HEK293T (cell line): Measurements from ENCODE around the gene LRP1B.

Source experiments
- CTCF ChIA-PET: fragments of 350-600 bp; formaldehyde crosslinking; extraction: SDS; loops from one replicate; lab custom pipeline; 2021; ENCODE audit warnings: antibody characterized with exemption, inconsistent platforms; lab: Yijun Ruan, JAX
- POLR2A ChIA-PET: fragments of 350-600 bp; formaldehyde crosslinking; extraction: SDS; loops from one replicate; lab custom pipeline; 2020; ENCODE audit warnings: antibody characterized with exemption, inconsistent platforms; lab: Yijun Ruan, JAX
- DNase-seq: peaks from one replicate; pipeline ENCODE4 v3.0.0; 2012; ENCODE audit warnings: mixed read lengths; ENCODE audit errors: extremely low spot score
- ARNT ChIP-seq: fragments of 450-650 bp; IDR thresholded peaks from 2 replicates; pipeline ENCODE4 v1.6.1; 2017; ENCODE audit warnings: mild to moderate bottlenecking
- BHLHE40 ChIP-seq: fragments of 450-650 bp; IDR thresholded peaks from 2 replicates; pipeline ENCODE4 v1.6.1; 2016; ENCODE audit warnings: mild to moderate bottlenecking, moderate library complexity, borderline replicate concordance
- CTBP1 ChIP-seq: fragments of 450-650 bp; IDR thresholded peaks from 2 replicates; pipeline ENCODE4 v1.6.1; 2016; ENCODE audit warnings: borderline replicate concordance
- ELF4 ChIP-seq: fragments of 450-650 bp; IDR thresholded peaks from 2 replicates; pipeline ENCODE4 v1.6.1; 2017; ENCODE audit warnings: antibody characterized with exemption
- FOXA1 ChIP-seq: fragments of 450-650 bp; IDR thresholded peaks from 2 replicates; pipeline ENCODE4 v1.6.1; 2016; ENCODE audit warnings: mild to moderate bottlenecking
- FOXK2 ChIP-seq: fragments of 450-650 bp; IDR thresholded peaks from 2 replicates; pipeline ENCODE4 v1.6.1; 2016; ENCODE audit warnings: mild to moderate bottlenecking
- FOXM1 ChIP-seq: fragments of 450-650 bp; IDR thresholded peaks from 2 replicates; pipeline ENCODE4 v1.6.1; 2017; ENCODE audit warnings: mild to moderate bottlenecking, borderline replicate concordance
- HDGF ChIP-seq: fragments of 450-650 bp; IDR thresholded peaks from 2 replicates; pipeline ENCODE4 v1.6.1; 2017; ENCODE audit warnings: antibody characterized with exemption, borderline replicate concordance
- L3MBTL2 ChIP-seq: fragments of 450-650 bp; conservative IDR thresholded peaks from 2 replicates; pipeline ENCODE4 v1.6.1; 2016; ENCODE audit warnings: mild to moderate bottlenecking
- LEF1 ChIP-seq: fragments of 450-650 bp; IDR thresholded peaks from 2 replicates; pipeline ENCODE4 v1.6.1; 2017; ENCODE audit warnings: mild to moderate bottlenecking, borderline replicate concordance
- NFRKB ChIP-seq: fragments of 450-650 bp; IDR thresholded peaks from 2 replicates; pipeline ENCODE4 v1.6.1; 2016; ENCODE audit warnings: mild to moderate bottlenecking, moderate library complexity
- SP1 ChIP-seq: fragments of 450-650 bp; IDR thresholded peaks from 2 replicates; pipeline ENCODE4 v1.6.1; 2017
- SUZ12 ChIP-seq: fragments of 450-650 bp; IDR thresholded peaks from 2 replicates; pipeline ENCODE4 v1.6.1; 2016; ENCODE audit warnings: mild to moderate bottlenecking
- TARDBP ChIP-seq: fragments of 450-650 bp; IDR thresholded peaks from 2 replicates; pipeline ENCODE4 v1.6.1; 2016
- ZNF384 ChIP-seq: fragments of 450-650 bp; IDR thresholded peaks from 2 replicates; pipeline ENCODE4 v1.6.1; 2016
- TF ChIP-seq, protein P1 (sequence below): fragments of 450-650 bp; IDR thresholded peaks from 2 replicates; pipeline ENCODE4 v1.6.1; 2016

The LRP1B gene

DNA sequence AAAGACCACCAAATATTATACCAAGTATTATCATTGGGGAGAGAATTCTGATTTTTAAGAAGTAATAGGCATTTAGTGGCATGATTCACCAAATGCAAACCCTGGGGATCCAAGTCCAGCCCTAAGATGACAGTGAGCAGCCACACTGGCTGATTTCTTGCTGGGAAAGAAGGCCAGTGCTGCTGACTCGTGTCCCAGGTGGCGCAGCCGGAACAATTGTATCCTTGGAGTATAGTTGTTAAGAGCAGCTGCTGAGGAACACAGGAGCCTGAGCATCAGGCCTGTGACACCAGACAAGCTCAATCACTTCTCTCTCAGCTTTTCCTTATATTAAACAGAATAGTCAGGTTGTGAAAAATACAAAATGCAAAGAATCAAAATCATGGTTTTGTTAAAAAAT is 48.4 kb downstream of the LRP1B start:
- no peak for DNase-seq
- POLR2A ChIA-PET, result no interaction called here
- TF ChIP-seq ARNT (no peak), CTBP1 (no peak), ELF4 (no peak), FOXK2 (no peak)
- TF ChIP-seq, protein P1, sequence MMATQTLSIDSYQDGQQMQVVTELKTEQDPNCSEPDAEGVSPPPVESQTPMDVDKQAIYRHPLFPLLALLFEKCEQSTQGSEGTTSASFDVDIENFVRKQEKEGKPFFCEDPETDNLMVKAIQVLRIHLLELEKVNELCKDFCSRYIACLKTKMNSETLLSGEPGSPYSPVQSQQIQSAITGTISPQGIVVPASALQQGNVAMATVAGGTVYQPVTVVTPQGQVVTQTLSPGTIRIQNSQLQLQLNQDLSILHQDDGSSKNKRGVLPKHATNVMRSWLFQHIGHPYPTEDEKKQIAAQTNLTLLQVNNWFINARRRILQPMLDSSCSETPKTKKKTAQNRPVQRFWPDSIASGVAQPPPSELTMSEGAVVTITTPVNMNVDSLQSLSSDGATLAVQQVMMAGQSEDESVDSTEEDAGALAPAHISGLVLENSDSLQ, result no peak

DNA sequence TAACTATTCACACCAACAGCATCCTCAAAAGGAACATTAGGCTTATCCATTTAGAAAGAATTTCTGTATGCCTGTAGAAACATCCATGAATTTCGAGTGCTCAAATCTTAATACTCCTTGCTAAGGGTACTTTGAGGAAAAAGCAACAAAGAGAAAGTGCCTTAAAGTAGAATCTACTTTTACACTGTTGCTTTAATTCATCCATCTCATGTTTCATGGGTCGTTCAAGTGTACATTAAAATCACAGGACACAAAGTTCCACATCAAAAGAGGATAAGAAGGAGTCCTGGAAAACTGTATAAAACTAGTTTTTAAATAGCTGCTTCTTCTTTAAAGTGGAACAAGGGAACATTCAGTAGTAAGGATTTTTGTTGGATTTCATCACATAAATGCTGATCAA is 54.5 kb downstream of the LRP1B start:
- DNase-seq, result no peak
- POLR2A ChIA-PET, result no interaction called here
- CTCF ChIA-PET, result no interaction called here
- TF ChIP-seq ARNT (no peak), FOXK2 (no peak), BHLHE40 (no peak), TARDBP (no peak), NFRKB (no peak), ELF4 (no peak), CTBP1 (no peak), ZNF384 (no peak), L3MBTL2 (no peak), HDGF (no peak), FOXA1 (no peak), LEF1 (no peak), SP1 (no peak), FOXM1 (no peak)
- TF ChIP-seq, protein P1, result no peak

More for the DNA sequence above, 48.4 kb downstream of the LRP1B start:
- CTCF ChIA-PET, result no interaction called here

DNA sequence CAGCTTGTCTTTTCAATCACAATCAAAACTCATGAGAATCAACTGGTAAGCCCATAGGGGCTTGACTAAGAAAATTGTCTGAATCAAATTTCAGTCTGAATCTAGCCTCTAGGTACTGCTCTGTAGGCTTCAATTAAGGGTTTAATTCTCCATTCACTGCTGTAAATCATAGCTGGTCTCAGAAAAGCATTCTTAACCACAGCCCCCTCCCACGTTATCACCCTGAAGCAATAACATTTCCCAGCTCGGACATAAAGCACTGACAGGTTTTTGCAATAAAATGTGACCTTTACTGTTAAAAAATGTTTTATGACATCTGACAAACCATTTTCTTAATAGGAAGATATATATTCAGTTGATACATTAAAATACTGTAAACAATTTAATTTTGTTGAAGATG is 55.0 kb downstream of the LRP1B start:
- peak; percentile 44 for DNase-seq
- CTCF ChIA-PET, result no interaction called here
- POLR2A ChIA-PET, result no interaction called here
- no peak for TF ChIP-seq L3MBTL2
- TF ChIP-seq FOXA1, result no peak
- no peak for TF ChIP-seq TARDBP
- no peak for TF ChIP-seq ELF4
- no peak for TF ChIP-seq SUZ12
- no peak for TF ChIP-seq NFRKB
- TF ChIP-seq FOXM1, result 0 out of 2 replicates have a peak, but pooled peaks have one; percentile 48
- no peak for TF ChIP-seq SP1
- TF ChIP-seq CTBP1, result peak; percentile 92
- TF ChIP-seq, protein P1, result peak; percentile 96
- TF ChIP-seq ARNT, result peak; percentile 64; the same call in 1 of the 2 replicates
- no peak for TF ChIP-seq HDGF
- no peak for TF ChIP-seq BHLHE40
- peak; percentile 55; the same call in 1 of the 2 replicates for TF ChIP-seq LEF1
- no peak for TF ChIP-seq FOXK2
- no peak for TF ChIP-seq ZNF384

DNA sequence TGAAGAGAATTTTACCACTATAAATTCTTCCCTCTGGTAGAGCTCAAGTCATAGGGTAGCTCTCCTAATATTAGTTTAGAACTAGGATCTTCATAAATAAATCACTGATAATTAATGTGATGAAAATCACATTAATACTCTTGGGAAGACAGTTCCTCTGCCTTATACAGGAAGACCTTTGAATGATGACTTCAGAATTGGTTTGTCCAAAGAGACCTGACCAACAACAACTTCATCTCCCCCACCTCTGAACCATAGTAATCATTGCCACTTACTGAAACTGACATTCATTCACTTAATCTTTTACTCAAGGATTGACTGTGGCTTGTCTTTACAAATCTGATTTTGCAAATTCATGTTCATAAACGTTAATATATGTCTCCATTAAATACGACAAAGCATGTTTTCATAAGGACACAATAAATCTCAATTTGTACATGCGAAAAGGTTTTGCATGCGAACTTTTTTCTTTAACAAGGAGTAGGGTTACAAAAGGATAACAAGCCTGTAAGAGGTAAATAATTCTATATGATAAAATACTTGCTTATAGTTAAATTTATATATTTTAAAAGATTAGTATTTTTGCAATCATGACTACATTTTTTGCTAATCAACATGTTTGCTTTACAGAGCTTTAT is 61.4 kb downstream of the LRP1B start:
- DNase-seq, result no peak
- POLR2A ChIA-PET, result no interaction called here
- TF ChIP-seq FOXA1 (no peak), TARDBP (no peak), CTBP1 (no peak), BHLHE40 (no peak), ARNT (peak; percentile 75; the same call in 1 of the 2 replicates), FOXM1 (no peak), SUZ12 (no peak)
- TF ChIP-seq, protein P1, result peak; percentile 57
- CTCF ChIA-PET, result no interaction called here

DNA sequence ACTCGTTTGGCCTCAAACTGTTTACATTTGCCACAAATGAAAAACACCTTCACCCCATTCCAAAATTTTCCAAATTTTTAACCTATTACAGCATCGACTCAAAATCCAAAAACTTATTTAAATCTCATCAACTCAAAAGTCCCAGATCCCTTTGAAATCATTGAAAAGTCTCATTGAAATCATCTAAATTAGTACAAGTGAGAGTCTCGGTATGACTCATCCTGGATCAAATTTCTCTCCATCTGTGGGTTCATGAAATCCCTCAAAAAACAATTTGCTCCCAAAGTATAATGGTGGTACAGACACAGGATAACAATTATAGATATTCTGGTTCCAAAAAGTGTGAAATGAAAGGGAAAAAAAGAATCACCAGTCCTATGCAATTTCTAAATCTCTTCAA is 65.1 kb downstream of the LRP1B start:
- DNase-seq, result no peak
- CTCF ChIA-PET, result no interaction called here
- no peak for TF ChIP-seq SP1
- no peak for TF ChIP-seq FOXK2
- TF ChIP-seq ELF4, result no peak
- TF ChIP-seq NFRKB, result no peak
- TF ChIP-seq ZNF384, result no peak
- TF ChIP-seq HDGF, result no peak
- no peak for TF ChIP-seq ARNT
- TF ChIP-seq CTBP1, result no peak
- TF ChIP-seq FOXA1, result no peak
- TF ChIP-seq TARDBP, result no peak
- no peak for TF ChIP-seq L3MBTL2
- TF ChIP-seq LEF1, result no peak
- TF ChIP-seq SUZ12, result no peak
- no peak for TF ChIP-seq FOXM1
- TF ChIP-seq, protein P1, result no peak
- no peak for TF ChIP-seq BHLHE40
- POLR2A ChIA-PET, result no interaction called here
